Ammon's horn (tissue), 1 donor: Measurements from ENCODE around the gene SH2D5.
"Not testable (repeated sequence)": the region's sequence is repeated elsewhere in the genome, so short reads cannot be mapped to it uniquely, and the experiment has no call there.

Source experiments
- DNase-seq: peaks from one replicate; pipeline ENCODE4 v3.0.0-alpha.2; 2016; ENCODE audit warnings: low spot score

SH2D5 gene

GRCh38 chr1:20695515-20695914 lies 37.0 kb downstream of the SH2D5 start:
- no peak for DNase-seq

GRCh38 chr1:20693623-20694022 lies 38.9 kb downstream of the SH2D5 start:
- DNase-seq, result no peak

GRCh38 chr1:20691872-20692271 lies 40.6 kb downstream of the SH2D5 start:
- DNase-seq, result no peak

- DNase-seq, result no peak
Measured at GRCh38 chr1:20689645-20690056, 42.9 kb downstream of the SH2D5 start.

GRCh38 chr1:20686883-20687725 lies 45.4 kb downstream of the SH2D5 start:
- no peak for DNase-seq

- DNase-seq, result no peak
Measured at GRCh38 chr1:20685741-20686140, 46.8 kb downstream of the SH2D5 start.

- no peak for DNase-seq
Measured at GRCh38 chr1:20685099-20685662, 47.3 kb downstream of the SH2D5 start.

GRCh38 chr1:20684651-20685050 lies 47.9 kb downstream of the SH2D5 start:
- no peak for DNase-seq

GRCh38 chr1:20684050-20684620 lies 48.4 kb downstream of the SH2D5 start:
- DNase-seq, result no peak

- DNase-seq, result no peak
Measured at GRCh38 chr1:20683614-20684013, 48.9 kb downstream of the SH2D5 start.

GRCh38 chr1:20682571-20683236 lies 49.8 kb downstream of the SH2D5 start:
- DNase-seq, result peak; percentile 82

GRCh38 chr1:20681999-20682398 lies 50.5 kb downstream of the SH2D5 start:
- no peak for DNase-seq

- DNase-seq, result no peak
Measured at GRCh38 chr1:20680269-20680668, 52.2 kb downstream of the SH2D5 start.

GRCh38 chr1:20678599-20678998 lies 53.9 kb downstream of the SH2D5 start:
- peak; percentile 40 for DNase-seq

- DNase-seq, result not testable (repeated sequence)
Measured at GRCh38 chr1:20673626-20674025, 58.9 kb downstream of the SH2D5 start.

GRCh38 chr1:20672265-20672632 lies 60.3 kb downstream of the SH2D5 start:
- no peak for DNase-seq

- DNase-seq, result no peak
Measured at GRCh38 chr1:20670936-20671335, 61.6 kb downstream of the SH2D5 start.
